ENCODE measurements around the gene MGAT3. TPM values are rescaled to one million over a fixed set of nuclear protein-coding genes. Genes with fewer than 3 reads are reported as not detected.

MGAT3 gene
- total and polyA plus RNA-seq, 9 of the 15 experiments (the other 6 are each of a cell fraction or from before 2014, with no cell fraction given): 0.10 to 11.5 (median 4.6) TPM

- peak; percentile 1; the same call in 1 of the 2 replicates for TF ChIP-seq ATF3 (IDR thresholded peaks at IDR 0.05)
- no peak for TF ChIP-seq ATF3 (CRISPR knock-in tag; conservative IDR thresholded peaks at IDR 0.05)
- TF ChIP-seq ATF1 (CRISPR knock-in tag; IDR thresholded peaks at IDR 0.05): no peak
- peak; percentile 62 for TF ChIP-seq ATF1 (tag; IDR thresholded peaks at IDR 0.05)
- peak; percentile 35; the same call in 1 of the 2 replicates for TF ChIP-seq NBN (IDR thresholded peaks at IDR 0.05; ENCODE audit: low read depth)
- peak; percentile 97 for TF ChIP-seq ARID1B (IDR thresholded peaks at IDR 0.05)
- TF ChIP-seq ZNF507 (tag; conservative IDR thresholded peaks at IDR 0.05): no peak
- peak; percentile 82 for TF ChIP-seq ZKSCAN3 (CRISPR knock-in tag; IDR thresholded peaks at IDR 0.05)
- TF ChIP-seq JUND (IDR thresholded peaks at IDR 0.05; ENCODE audit: borderline replicate concordance, low read depth, low read length): peak; percentile 45; the same call in 1 of the 2 replicates
- TF ChIP-seq JUND (tag; IDR thresholded peaks at IDR 0.05; ENCODE audit: borderline replicate concordance, low read depth, low read length): no peak; the same call in 1 of the 3 replicates
- no peak for TF ChIP-seq SIN3A (IDR thresholded peaks at IDR 0.05; ENCODE audit: borderline replicate concordance in 2 of 2, control insufficient read depth in 1 of 2, low read depth in 2 of 2, low read length in 2 of 2)
- peak; percentile 40; the same call in 1 of the 2 replicates for TF ChIP-seq ZBTB2 (IDR thresholded peaks at IDR 0.05)
- TF ChIP-seq MEF2A (IDR thresholded peaks at IDR 0.05; ENCODE audit: control insufficient read depth, low read depth, low read length): no peak
- TF ChIP-seq CHD1 (IDR thresholded peaks at IDR 0.05; ENCODE audit: low read length): no peak
- TF ChIP-seq ZZZ3 (IDR thresholded peaks at IDR 0.05): no peak
- TF ChIP-seq HDAC2 (IDR thresholded peaks at IDR 0.05): peak; percentile 61; the same call in 1 of the 2 replicates
- TF ChIP-seq CTBP1 (IDR thresholded peaks at IDR 0.05; ENCODE audit: borderline replicate concordance): peak; percentile 89
- TF ChIP-seq SMARCA4 (IDR thresholded peaks at IDR 0.05): peak; percentile 90
- TF ChIP-seq MBD1 (CRISPR knock-in tag; IDR thresholded peaks at IDR 0.05): no peak
- TF ChIP-seq CEBPB (tag; IDR thresholded peaks at IDR 0.05): peak; percentile 64
- TF ChIP-seq RCOR1 (IDR thresholded peaks at IDR 0.05; ENCODE audit: borderline replicate concordance in 1 of 2, low read depth in 2 of 2, low read length in 2 of 2): peak in 1 of 2 experiments; percentile 51; a peak in 1 of 4 replicates
- TF ChIP-seq KLF1 (tag; IDR thresholded peaks at IDR 0.05): peak; percentile 72; the same call in 1 of the 2 replicates
- TF ChIP-seq BCL6 (CRISPR knock-in tag; IDR thresholded peaks at IDR 0.05): 0 out of 2 replicates have a peak, but pooled peaks have one; percentile 19
- TF ChIP-seq EP300 (IDR thresholded peaks at IDR 0.05; ENCODE audit: low read length): peak; percentile 89
- TF ChIP-seq KLF16 (IDR thresholded peaks at IDR 0.05): peak; percentile 86
- peak; percentile 95 for TF ChIP-seq TCF3 (CRISPR knock-in tag; IDR thresholded peaks at IDR 0.05)
- TF ChIP-seq PREB (CRISPR knock-in tag; IDR thresholded peaks at IDR 0.05): no peak
- peak; percentile 21; the same call in 1 of the 2 replicates for TF ChIP-seq CC2D1A (IDR thresholded peaks at IDR 0.05)
- TF ChIP-seq SETDB1 (IDR thresholded peaks at IDR 0.05; ENCODE audit: low read length): no peak
Observed at GRCh38 chr22:39452740-39453040, 4.1 kb upstream of the MGAT3 start (continued).
